Activated CD4-positive, CD25-positive, alpha-beta regulatory T cell (primary cell): Measurements from ENCODE around the gene PHACTR1.

Experiments used
- DNase-seq, 4 experiments: peaks; one replicate each; lab custom pipeline; 2025; lab: John Stamatoyannopoulos, UW

PHACTR1 gene

GRCh38 chr6:12849809-12850198, 133.2 kb downstream of the PHACTR1 start:
- no peak for DNase-seq

GRCh38 chr6:12851123-12851695, 134.6 kb downstream of the PHACTR1 start:
- no peak for DNase-seq

GRCh38 chr6:12861603-12862002, 145.0 kb downstream of the PHACTR1 start:
- DNase-seq, result no peak

GRCh38 chr6:12865117-12865516, 148.6 kb downstream of the PHACTR1 start:
- DNase-seq, result no peak

GRCh38 chr6:12865671-12866181, 149.2 kb downstream of the PHACTR1 start:
- no peak for DNase-seq

GRCh38 chr6:12866422-12867029, 150.0 kb downstream of the PHACTR1 start:
- no peak for DNase-seq

GRCh38 chr6:12869816-12870432, 153.4 kb downstream of the PHACTR1 start:
- DNase-seq, result no peak

GRCh38 chr6:12873691-12874090, 157.1 kb downstream of the PHACTR1 start:
- DNase-seq, result no peak

- DNase-seq, result no peak
Measured at GRCh38 chr6:12875051-12875450, 158.5 kb downstream of the PHACTR1 start.

- DNase-seq, result no peak
Measured at GRCh38 chr6:12878741-12879140, 162.2 kb downstream of the PHACTR1 start.

- DNase-seq, result no peak
Measured at GRCh38 chr6:12882761-12883290, 166.3 kb downstream of the PHACTR1 start.

GRCh38 chr6:12884983-12885382, 168.4 kb downstream of the PHACTR1 start:
- DNase-seq, result no peak

- DNase-seq, result no peak
Measured at GRCh38 chr6:12886961-12887775, 170.6 kb downstream of the PHACTR1 start.

- DNase-seq, result no peak
Measured at GRCh38 chr6:12890171-12890790, 173.7 kb downstream of the PHACTR1 start.

- no peak for DNase-seq
Measured at GRCh38 chr6:12891595-12891994, 175.0 kb downstream of the PHACTR1 start.

- DNase-seq, result no peak
Measured at GRCh38 chr6:12892151-12892550, 175.6 kb downstream of the PHACTR1 start.

GRCh38 chr6:12893036-12893435, 176.5 kb downstream of the PHACTR1 start:
- no peak for DNase-seq

GRCh38 chr6:12895721-12896120, 179.2 kb downstream of the PHACTR1 start:
- DNase-seq, result no peak

- DNase-seq, result no peak
Measured at GRCh38 chr6:12896208-12896733, 179.7 kb downstream of the PHACTR1 start.

- no peak for DNase-seq
Measured at GRCh38 chr6:12898603-12899002, 182.0 kb downstream of the PHACTR1 start.

- no peak for DNase-seq
Measured at GRCh38 chr6:12899046-12899833, 182.7 kb downstream of the PHACTR1 start.
